Measurements from ENCODE around the gene ABL2.

DNA sequence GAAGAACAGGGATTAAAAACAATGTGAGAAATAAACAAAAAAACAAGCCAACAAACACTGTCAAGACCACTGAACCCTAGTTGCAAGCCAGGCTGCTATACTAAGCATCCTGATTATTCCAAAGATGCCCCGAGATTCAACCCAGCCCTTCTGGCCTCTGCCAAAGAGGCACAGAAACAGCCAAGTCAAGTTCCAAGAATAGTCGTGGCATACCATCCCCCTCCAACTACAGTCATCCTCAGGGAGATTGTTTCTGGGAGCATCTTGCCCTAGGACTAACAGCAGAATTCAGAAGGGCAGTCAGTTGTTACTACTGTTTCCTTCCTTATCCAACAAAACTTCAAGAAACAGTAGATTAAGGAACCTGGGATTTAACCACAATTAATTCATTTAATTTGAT lies 52.3 kb downstream of the ABL2 start:
- TF ChIP-seq POLR2A (IDR thresholded peaks at IDR 0.05; ENCODE audit: low read length) (no peak), GATA1 (IDR thresholded peaks at IDR 0.05; ENCODE audit: low read depth, low read length) (no peak)

All from erythroblast (primary cell).